HTR-8/SVneo (cell line): ENCODE data around the gene NET1.
A peak's percentile ranks its signal among the peaks of the same experiment; 100 is the strongest.

Experiments used
- DNase-seq: peaks from one replicate; pipeline ENCODE4 v3.0.0; 2011; ENCODE audit warnings: low spot score, mixed read lengths; ENCODE audit not compliant: insufficient read length
- FAIRE-seq: peaks from 2 replicates; lab custom pipeline; 2011; peaks lifted over from hg19 to GRCh38; lab: Jason Lieb, UNC

The NET1 gene

DNA sequence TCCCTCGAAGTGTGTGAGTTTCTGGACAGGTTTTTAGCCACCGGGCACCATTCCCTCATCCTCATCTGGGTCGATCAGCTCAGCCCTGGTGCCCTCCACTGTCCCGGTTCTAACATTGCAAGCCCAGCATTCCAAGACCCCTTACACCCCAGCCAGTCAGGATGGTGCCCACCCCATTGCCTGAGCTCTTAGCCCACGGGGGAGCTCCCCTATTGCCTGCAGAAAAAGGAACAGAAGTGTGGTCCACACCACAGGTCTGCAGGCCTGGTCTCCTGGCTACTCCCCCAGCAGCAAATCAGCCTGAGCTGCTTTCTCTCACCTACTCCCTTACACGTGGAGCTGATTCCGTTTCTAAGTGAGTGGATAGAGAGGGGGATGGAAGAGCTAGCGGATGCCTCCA, 82.3 kb downstream of the NET1 start:
- FAIRE-seq = no peak
- DNase-seq = no peak

DNA sequence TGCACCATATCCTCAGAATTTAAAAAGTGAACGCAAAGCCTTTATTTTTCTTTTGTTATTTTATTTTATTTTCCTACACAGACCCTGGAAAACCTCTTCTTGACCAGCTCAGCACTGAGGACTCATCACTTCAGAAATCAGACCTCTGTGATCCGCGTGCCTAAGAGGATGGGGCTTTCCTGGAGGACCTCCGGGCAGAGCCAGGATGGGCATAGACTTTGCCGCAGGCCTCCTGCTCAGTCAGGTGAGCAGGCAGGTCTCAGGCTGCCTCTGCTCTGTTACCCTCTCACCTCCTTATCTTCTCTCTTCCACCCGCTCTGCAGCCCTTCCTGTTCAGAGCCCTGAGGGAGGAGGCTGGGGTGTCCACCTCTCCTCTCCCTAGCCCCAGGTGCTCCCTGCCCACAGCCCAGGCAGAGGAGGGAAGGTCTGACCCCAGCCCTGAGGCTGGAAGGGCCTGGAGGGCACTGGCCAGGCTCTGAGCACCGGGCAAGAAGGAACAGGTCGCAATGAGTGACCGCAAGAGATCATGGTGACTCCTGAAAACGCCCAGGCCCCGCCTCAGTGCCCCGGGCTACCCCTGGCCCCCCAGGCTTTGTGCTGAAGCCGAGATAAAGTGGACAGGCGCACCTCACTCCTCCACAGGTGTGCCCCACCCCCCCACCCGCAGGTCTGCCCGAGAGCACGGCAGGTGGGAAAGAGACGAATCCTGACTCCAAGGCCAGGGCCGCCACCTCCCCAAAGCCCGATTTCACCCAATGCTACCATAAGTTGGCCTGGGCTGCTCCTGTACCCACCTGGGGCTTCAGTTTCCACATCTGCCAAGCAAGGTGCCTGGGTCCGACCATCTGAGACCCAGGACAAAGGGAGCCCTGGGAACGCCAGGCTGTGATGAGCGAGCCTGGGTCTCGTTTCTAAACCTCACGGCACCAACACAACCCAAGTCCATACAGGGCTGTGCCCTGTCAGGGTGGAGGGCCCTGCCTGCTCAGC, 84.2 kb downstream of the NET1 start:
- FAIRE-seq (no peak), DNase-seq (no peak)

DNA sequence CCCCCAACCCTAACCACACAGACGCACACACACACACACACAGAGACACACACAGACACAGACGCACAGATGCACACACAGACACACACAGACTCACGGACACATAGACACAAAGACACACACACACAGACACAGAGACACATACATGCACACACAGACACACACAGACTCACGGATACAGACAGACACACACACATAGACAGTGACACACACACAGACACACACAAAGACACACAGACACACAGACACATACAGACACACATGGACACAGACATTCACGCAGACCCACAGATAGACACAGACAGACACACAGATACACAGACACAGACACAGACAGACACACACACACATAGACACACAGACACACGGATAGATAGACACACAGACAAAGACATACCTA, 84.9 kb downstream of the NET1 start:
- no peak for DNase-seq
- no peak for FAIRE-seq

DNA sequence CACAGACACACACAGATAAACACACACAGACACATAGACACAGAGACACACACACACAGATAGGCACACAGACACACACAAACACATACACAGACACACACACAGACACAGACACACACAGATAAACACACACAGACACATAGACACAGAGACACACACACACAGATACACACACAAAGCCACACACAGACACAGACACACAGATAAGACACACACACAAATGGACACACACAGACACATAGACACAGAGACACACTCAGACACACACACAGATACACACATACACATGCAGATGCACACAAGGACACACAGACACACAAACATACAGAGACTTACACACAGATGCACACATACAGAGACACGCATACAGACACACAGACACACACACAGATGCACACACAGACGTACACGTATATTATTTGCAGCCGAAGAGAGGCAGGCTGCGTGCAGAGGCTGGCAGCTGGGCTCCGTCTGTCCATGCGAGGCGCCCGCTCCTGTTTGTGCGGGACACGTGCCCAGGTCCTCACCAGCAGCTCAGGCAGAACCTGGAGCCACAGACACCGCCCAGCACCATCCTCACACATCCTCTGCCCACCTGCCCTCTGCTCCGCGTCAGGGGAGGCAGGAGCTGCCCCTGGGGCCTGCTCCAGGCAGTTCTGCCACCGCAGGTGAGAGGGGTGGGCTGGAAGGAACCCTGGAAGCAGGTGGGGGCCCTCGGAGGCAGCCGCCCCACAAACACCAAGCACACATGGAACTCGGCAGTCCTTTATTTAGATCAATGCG, 85.8 kb downstream of the NET1 start:
- FAIRE-seq (no peak), DNase-seq (no peak)

DNA sequence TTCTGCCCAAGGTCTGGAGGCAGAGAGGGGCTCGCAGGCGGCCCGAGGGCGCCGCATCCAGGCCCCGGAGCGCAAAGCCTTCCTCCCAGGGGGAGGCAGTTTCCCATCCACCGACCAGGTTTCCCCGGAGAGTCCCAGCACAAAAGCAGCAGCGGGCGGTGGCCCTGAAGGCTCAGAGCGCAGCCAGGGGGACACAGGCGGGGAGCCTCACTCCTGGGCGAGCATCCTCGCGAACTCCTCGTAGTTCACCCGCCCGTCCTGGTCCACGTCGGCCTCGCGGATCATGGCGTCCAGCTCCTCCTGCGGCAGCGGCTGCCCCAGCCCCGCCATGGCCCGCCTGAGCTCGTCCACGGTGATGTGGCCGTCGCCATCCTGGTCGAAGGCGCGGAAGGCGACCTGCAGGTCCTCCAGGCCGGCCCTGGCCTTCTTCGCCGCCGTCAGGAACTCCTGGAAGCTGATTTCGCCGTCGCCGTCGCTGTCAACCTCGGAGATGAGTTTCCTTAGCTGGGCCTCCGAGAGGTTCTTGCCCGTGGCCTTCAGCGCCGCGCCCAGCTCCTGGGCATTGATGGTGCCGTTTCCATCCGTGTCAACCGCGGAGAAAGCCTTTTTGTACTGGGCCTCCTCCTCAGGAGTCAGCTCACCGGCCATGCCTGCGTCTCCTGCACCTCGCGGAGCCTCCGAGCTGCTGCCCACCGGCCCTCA, 86.6 kb downstream of the NET1 start:
- no peak for FAIRE-seq
- no peak for DNase-seq

DNA sequence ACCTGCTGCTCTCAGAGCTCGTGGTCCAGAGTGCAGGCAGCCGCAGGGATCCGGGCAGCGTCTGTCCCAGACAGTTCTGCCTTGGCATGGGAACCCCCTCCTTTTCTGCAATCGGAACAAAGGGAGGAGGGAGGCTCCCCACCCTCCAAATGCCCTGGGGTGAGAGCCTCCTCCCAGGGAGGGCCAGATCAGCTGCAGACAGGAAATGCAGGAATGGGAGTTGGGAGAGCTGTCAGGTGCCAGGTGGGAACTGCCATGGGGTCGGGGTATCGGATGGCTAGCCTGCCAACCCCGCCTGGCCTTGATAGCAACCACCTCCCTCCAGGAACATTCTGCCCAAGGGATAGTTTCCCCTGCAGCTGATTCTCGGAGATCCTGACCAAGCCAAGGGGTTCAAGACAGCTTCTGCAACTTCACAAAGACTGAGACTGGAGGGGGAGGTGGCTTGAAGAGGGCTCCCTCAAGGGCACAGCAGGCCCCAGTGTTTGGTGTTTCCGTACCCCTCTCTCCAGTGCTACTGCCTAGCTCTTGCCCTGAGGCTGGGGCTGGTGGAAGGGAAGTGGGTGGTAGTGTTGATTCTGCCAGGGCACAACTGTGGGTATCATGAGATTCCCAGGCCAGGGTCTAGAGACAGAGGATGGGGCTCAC, 87.3 kb downstream of the NET1 start, which contains the start of gene CALML5:
Gene CALML5, minus strand, starts transcription at position 78 of the 648 bp plus-strand sequence. CDS start 132 bp downstream, outside the sequence.
- no peak for DNase-seq
- no peak for FAIRE-seq

DNA sequence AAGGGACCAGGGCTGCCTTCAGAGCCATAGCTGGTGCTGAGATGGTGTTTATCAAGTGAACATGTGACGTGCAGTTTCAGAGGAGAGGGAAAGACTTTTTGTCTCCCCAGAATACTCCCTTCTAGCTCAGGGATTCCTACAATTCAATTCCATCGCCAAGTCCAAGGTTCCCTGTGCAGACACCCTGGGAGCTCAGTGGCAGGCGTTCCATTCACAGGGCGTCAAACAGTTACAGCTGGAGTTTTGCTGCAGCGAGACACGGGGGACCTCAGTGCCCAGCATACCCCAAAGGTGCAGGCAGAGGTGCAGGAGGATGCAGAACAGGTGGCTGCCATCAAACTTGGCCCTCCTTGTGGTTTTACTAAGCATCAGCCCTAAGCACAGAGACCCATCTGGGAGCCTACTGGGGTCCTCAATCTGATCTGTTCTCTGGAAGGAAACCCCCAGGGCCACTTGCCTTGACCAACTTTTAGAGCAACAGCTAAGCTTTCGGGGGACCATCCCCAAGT, 87.9 kb downstream of the NET1 start:
- FAIRE-seq (no peak), DNase-seq (no peak)

DNA sequence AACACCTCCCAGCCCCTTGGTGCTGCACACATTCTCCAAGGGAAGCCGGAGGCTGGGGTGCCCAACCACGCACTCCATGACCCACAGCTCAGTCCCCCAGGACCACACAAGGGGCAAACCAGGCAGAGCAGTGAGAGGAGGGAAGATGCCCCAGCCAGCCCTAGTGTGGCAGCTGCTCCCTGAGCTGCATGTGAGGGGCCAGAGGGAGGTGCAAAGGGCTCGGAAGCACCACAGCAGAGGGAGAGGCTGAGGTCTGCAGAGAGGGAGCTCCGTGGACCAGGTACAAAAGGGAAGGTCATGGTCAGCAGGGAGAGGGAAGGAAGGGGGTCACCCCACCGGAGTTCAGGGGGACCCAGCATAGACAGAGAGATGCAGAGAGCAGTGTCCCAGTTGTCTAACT, 88.6 kb downstream of the NET1 start:
- DNase-seq = no peak
- FAIRE-seq = no peak

DNA sequence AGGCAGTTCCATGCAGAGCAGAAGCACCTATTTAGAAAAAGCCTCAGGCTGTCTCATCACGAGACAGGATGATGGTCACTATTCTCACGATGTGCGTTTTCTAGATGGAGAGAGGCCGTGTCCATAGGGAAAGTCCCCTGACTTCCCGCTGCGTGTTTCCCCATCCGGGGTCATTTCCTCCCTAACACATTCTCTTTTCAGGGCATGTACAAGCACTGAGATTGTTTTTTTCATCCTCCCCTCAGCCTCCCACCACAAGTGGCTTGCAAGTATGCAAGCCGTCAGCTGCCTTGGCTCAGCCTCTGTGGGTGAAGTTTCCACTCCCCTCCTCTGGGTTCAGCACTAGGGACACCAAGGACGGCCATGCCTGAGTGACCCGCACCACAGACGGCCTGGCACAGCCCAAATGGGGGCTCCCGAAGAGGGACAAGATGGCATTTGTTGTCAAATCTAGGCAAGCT, 89.7 kb downstream of the NET1 start:
- FAIRE-seq (no peak), DNase-seq (no peak)

DNA sequence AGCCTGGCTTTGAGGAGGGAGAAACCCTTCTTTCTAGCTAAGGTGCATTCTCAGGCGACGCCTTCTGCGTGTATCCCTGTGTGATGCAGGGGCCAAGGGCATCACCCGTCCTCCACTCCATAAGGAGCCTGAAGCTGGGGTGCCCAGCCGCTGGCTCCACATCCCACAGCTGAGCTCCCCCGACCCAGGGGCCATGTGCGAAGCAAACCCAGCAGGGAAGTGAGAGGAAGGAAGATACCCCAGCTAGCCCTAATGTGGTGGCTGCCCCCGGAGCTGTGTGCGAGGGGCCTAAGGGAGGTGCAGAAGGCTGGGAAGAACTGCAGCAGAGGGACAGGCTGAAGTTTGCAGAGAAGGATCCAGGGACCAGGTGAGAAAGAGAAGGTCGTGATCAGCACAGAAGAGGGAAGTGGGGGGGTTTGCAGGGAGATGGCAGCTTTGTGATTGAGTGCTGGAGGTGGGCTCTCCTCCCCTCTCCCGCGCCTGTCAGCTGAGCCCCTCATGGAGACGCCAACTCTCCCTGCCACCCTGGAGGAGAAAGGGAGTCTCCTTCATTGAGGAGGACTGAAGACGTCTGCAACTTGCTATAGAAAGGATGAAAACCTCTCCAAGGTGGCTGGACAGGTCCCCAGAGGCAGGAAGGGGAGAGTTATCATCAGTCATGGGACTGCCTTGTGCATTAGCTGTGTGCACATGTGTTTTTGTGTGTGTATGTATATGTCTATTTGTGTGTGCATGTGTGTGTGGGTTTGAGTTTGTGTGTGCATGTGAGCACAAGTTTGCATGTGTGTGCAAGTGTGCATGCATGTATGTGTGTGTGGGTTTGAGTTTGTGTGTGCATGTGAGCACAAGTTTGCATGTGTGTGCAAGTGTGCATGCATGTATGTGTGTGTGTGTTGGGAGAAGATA, 90.5 kb downstream of the NET1 start:
- no peak for DNase-seq
- peak; percentile 95 for FAIRE-seq

DNA sequence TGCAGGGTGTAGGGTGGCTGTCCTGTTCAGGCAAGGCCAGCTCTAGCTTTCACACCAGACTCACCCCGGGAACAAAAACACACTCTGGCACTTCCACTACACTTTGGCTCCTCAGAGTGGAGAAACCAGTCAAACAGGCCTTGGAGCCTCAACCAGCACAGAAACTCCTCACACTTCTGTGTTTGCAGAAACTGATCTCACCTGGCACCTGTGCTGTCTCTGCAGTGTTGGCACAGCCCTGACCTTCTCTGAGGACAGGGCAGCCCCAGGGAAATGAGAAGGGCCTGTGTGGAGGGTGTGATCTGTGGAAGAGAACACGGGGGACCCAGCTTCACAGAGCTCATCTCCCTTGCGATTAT, 91.1 kb downstream of the NET1 start:
- no peak for FAIRE-seq
- no peak for DNase-seq

DNA sequence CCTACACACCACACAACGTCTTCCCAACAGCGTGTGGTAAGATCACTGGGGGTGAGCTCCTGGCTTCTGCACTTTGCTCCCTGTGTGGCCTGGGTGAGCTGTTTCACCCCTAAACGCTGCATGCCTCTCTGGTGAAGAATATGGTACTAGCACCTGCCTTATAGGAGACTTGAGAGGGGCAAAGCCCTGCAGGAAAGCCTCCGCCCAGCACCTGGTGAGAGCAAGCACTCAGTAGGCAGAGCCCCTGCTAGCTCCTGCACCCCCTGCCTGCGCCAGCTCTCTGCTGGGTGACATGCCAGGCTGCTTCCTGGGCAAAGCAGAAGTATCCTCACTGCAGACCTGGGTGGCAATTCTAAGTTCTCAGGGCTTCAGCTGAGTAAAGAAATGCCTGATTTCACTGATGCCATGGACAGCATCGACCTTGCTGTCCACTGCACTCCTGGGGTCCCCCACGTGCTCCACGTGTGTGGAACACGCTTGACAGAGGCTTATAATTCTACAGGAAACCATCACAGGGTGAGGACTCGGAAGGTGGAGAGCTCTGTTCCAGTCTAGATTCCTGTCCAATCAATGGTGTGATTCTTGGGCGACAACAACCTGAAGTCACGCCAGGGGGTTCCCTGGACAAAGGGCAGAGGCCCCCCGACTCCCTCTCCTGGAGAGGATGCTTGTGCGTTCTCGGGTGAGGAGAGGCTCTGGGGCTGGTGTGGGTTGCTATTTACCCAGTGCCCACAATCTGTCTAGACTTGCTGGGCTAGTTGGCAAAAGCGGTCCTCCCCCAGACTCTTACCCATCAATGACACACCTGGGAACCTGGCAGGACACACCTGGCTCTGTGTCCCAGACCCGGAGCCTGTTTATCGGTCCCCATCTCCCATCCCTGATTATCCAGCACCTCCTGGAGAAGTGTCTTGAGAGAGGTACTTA, 92.1 kb downstream of the NET1 start:
- no peak for FAIRE-seq
- no peak for DNase-seq

DNA sequence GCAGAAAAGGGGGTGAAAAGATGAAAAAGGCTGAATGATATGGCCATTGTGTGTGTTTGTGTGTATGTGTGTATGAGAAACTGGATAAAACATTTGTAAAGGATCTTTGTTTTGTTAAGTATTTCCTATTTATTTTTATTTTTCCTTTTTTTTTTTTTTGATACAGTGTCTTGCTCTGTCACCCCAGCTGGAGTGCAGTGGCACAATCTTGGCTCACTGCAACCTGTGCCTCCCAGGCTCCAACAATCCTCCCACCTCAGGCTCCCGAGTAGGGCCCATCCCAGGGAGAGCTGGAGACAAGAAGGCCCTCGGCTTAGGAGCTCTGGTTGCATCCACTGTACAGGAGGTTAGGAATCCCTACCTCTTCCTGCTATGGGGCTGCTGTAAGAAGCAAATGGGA, 93.9 kb downstream of the NET1 start:
- FAIRE-seq = no peak
- DNase-seq = no peak

DNA sequence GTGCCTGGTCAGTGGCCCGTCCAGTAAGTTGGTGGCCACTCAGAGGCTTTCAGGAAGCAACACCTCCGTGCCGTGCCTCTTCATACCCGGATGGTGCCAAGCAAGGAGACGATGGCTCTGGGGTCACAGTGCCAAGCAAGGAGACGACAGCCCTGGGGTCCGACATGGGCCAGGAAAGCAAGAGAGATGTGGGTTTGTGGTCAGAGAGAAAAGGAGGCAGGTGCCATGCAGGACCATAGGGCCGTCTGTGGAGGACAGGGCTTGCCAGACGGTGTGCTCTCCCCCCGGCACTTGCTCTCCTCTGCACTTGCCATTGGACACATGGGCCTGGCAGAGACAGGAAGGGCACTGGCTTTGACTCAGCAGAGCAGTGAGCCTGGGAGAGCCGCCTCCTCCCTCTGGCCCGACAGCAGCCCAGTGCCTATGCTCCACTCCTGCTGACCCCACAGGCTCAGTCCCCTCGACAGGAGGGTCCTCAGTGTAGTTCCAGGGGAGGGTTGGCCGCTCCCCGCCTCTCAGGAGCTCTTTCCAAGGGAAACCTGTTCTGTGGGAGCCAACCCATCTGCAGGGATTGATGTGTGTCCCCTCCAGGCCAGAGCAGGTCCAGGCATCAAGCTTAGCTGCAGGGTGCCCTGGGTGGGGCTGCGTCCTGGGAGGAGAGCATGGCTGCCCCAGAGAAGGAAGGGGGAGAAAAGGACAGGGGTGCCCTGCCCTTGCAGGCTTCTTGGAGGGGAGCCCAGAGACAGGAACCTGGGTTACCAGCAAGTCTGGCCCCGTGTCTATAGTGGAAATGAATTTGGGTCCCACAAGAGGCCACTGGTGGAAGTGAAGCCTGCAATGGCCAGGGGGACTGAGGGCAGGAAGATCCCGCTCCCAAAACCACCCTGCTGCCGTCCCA, 94.6 kb downstream of the NET1 start:
- no peak for FAIRE-seq

DNA sequence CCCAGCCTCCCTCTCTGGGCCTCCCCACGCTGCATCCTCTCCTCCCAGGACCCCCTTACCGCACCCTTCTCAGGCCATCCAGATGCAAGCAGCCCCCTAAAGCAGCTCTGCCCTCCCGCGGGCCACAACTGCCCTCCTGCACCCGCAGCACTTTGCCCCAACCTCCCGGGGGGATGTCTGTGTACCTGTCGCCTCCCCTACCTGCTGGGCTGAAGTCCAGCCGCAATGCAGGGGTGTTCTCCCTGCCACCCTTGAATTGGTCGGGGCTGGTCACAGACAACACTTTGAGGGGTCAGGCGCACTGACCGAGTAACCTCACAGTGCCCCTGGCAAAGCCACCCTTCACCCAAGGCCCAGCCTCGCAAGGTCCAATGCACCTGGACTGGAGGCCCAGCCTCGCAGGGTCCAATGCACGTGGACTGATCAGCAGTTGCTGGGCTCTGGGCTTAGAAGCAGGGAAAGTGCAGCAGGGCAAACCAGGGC, 95.3 kb downstream of the NET1 start:
- FAIRE-seq = no peak
- DNase-seq = no peak

More for the DNA sequence above, 94.6 kb downstream of the NET1 start:
- no peak for DNase-seq

DNA sequence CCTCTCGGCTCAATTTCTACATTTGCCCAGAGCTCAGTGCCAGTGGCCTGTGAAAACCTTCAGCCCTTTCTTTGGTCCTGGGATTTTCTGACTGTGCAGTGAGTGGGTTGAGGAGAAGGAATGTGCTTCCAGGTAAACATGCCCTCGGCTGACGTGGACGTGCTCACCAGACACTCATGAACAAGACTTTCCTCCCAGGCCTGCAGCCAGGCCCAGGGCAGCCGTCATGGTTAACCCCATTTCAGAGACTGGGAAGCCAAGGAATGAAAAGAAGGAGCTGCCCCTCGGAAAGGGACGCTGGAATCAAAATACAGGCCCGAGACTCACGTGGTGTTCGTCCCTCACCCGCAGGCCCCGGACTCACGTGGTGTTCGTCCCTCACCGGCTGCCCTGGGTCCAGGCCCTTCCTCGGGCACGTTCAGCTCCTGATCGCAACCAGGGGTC, 95.8 kb downstream of the NET1 start:
- FAIRE-seq (no peak), DNase-seq (no peak)
